MM.1S (cell line): ENCODE results near the gene PTPRG.

Experiments used
- CTCF ChIP-seq: fragments of 300-600 bp; sonication (generic); IDR thresholded peaks from 2 replicates; pipeline ENCODE4 v1.5.1; 2016; ENCODE audit warnings: antibody characterized with exemption, low read length, mixed read lengths
- EZH2 ChIP-seq: fragments of 300-600 bp; sonication (generic); optimal IDR thresholded peaks from 2 replicates; pipeline ENCODE3; 2017; ENCODE audit warnings: low read depth, mild to moderate bottlenecking, antibody characterized with exemption, low read length, mixed read lengths
- EZH2phosphoT487 ChIP-seq: fragments of 300-600 bp; sonication (generic); IDR thresholded peaks from 2 replicates; pipeline ENCODE4 v1.6.1; 2018; ENCODE audit warnings: antibody characterized with exemption, low read length

- TF ChIP-seq EZH2 (no peak), CTCF (no peak), EZH2phosphoT487 (no peak)
These were observed 71.3 kb downstream of the PTPRG start for GRCh38 chr3:61632568-61633175.
